ENCODE data around the gene CDK6. TPM values are rescaled to one million over a fixed set of nuclear protein-coding genes. Genes with fewer than 3 reads are reported as not detected.

CDK6 gene
- total RNA-seq, 4 donors from 2014 or later, result 43.6 to 85.1 (median 63.3) TPM

DNA sequence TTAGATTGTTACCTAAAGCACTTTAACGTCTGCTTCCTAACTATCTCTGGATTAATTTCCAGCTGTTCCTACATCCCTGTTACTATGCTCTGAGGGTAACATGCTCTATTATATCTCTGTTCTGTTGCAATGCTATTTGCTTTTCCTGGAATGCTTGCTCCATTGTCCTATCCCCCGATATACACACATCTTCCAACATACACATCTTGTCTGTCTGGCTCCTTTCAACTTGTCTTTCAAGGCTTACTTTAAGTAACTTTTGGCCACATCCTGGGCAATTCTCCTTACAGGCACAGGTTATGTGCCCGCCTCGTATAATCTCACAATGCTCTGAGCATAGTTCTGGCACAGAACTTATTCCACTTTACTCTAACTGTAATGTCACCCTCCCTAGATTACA is 96.2 kb downstream of the CDK6 start:
- TF ChIP-seq, protein P1, sequence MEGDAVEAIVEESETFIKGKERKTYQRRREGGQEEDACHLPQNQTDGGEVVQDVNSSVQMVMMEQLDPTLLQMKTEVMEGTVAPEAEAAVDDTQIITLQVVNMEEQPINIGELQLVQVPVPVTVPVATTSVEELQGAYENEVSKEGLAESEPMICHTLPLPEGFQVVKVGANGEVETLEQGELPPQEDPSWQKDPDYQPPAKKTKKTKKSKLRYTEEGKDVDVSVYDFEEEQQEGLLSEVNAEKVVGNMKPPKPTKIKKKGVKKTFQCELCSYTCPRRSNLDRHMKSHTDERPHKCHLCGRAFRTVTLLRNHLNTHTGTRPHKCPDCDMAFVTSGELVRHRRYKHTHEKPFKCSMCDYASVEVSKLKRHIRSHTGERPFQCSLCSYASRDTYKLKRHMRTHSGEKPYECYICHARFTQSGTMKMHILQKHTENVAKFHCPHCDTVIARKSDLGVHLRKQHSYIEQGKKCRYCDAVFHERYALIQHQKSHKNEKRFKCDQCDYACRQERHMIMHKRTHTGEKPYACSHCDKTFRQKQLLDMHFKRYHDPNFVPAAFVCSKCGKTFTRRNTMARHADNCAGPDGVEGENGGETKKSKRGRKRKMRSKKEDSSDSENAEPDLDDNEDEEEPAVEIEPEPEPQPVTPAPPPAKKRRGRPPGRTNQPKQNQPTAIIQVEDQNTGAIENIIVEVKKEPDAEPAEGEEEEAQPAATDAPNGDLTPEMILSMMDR (IDR thresholded peaks at IDR 0.05), result no peak
- TF ChIP-seq POLR2A (IDR thresholded peaks at IDR 0.05), result no peak
- no peak for DNase-seq (ENCODE audit: low spot score in 2 of 2)
- 79 to 94% methylated on average over 4 of the region's 4 CpGs for WGBS, 2 donors
- H3K4me3 ChIP-seq (ENCODE audit: low read depth, poor library complexity, severe bottlenecking), result no peak overlapping the region
- intact Hi-C loops (cut with DNase I; ENCODE audit: low total_unique reads), result no loop called here

DNA sequence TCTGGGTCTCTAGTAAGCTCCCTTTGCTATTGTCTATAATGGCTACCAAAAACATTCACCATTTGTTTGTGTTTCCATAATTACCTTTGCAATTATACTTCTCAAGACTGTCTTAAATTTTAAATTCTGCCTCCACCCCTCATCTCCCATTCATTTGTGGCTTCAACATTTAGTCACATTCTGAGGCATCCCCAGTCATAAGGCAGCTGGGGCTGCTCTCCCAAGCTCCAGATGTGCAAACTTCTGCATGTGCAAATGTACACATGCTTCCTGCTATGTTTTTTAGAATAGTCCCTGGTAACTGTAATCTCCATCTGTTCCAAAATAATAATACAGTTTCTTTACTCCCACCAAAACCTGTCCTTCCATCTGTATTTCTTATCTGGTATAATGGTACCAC is 97.3 kb downstream of the CDK6 start:
- TF ChIP-seq POLR2A (IDR thresholded peaks at IDR 0.05), result no peak
- TF ChIP-seq, protein P1 (IDR thresholded peaks at IDR 0.05), result no peak
- DNase-seq (ENCODE audit: low spot score in 2 of 2), result no peak
- no peak overlapping the region for H3K4me3 ChIP-seq (ENCODE audit: low read depth, poor library complexity, severe bottlenecking)
- intact Hi-C loops (cut with DNase I; ENCODE audit: low total_unique reads), result no loop called here

DNA sequence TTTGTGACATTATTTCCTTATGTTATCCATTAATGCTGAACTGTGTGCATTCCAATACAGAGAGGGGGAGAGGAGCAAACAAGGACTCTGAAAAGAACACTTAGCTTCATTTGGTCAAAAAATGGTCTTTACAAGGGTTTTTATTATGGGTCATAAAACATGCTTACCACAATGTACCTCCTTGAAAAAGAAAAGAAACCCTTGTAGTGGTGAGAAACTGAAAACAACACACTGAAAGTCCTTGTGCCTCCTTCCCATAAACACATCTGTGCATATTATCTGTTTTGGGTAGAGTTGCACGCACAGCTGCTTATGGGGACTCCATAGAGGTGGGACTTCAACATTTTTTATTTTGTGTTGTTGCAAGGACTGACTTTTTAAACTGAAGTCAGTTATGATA is 98.7 kb downstream of the CDK6 start:
- H3K4me3 ChIP-seq (ENCODE audit: low read depth, poor library complexity, severe bottlenecking), result no peak overlapping the region
- no peak for DNase-seq (ENCODE audit: low spot score in 2 of 2)
- WGBS, 2 donors, result 92 to 100% methylated on average over 1 of the region's 1 CpG
- TF ChIP-seq, protein P1 (IDR thresholded peaks at IDR 0.05), result no peak
- no peak for TF ChIP-seq POLR2A (IDR thresholded peaks at IDR 0.05)
- intact Hi-C loops (cut with DNase I; ENCODE audit: low total_unique reads), result no loop called here

DNA sequence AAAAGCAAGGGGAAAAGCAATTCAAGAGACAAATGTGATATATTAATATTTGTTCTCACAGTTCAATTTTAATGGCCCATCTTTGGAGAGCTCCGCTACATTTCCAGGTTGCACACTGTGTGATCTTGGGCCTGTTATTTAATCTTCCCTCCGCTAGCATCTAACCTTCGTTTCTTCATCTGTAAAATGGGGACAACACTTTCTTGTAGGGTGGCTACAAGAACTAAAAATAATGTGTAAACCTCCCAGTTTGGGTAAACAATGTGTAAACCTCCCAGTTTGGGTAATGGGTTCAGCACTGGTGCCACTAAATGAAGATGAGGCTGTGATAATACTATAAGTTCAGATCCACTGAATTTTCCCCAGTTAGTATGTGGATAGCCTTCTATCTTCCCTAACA is 99.5 kb downstream of the CDK6 start:
- no peak overlapping the region for H3K4me3 ChIP-seq (ENCODE audit: low read depth, poor library complexity, severe bottlenecking)
- WGBS, 2 donors, result 99 to 100% methylated on average over 3 of the region's 3 CpGs
- no peak for TF ChIP-seq POLR2A (IDR thresholded peaks at IDR 0.05)
- TF ChIP-seq, protein P1 (IDR thresholded peaks at IDR 0.05), result no peak
- DNase-seq (ENCODE audit: low spot score in 2 of 2), result no peak
- intact Hi-C loops (cut with DNase I; ENCODE audit: low total_unique reads), result no loop called here

DNA sequence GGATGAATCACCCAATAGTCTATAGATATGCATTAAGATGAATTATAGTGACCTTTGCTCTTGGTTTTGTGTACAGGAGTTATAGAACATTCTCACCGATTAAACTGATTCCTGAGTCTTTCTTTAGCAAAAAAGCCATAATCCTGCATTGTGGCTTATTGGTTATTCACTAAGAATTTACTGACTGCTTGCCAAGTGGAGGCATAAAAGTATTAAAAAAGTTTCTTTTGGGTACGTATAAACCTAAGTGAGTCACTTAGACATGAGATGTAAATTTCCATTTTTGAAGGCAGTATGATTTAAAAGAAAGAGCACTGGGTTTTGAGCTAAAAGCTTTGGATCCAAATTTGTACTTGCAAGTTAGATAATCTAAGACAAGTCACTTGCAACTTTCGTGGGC is 100.7 kb downstream of the CDK6 start:
- WGBS, 2 donors, result 81 to 87% methylated on average over 3 of the region's 3 CpGs
- no peak overlapping the region for H3K4me3 ChIP-seq (ENCODE audit: low read depth, poor library complexity, severe bottlenecking)
- TF ChIP-seq POLR2A (IDR thresholded peaks at IDR 0.05), result no peak
- TF ChIP-seq, protein P1 (IDR thresholded peaks at IDR 0.05), result no peak
- no peak for DNase-seq (ENCODE audit: low spot score in 2 of 2)
- intact Hi-C loops (cut with DNase I; ENCODE audit: low total_unique reads), result no loop called here

DNA sequence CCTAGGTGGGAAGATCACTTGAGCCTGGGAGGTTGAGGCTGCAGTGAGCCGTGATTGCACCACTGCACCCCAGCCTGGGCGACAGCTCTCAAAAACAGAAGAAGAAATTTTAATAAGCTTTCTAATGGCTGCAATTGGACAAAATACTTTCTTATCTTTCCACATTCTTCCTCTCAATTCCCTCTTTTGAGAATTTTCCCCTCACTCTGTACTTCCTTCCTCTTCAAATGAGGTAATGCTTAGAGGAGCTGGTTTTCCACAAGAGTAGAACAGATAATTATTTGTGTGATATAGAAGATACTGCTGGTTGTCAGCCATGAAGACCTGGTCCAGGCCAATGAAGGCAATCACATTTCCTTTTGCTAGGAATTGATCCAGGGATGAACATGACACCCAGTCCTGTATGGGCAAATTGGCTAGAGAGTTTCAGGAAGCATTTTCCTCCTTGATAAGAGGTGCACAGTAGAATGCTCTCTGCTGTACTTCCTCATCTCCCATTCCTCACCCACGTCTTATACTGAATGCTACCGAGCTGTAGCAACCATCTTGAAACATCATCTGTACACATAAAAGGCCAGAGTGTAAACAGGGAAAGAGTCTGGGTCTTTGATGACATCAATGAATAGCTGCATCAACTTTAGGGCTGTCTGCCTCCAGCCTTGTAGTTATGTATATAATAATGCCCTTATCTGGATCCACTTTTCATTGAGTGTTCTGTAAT is 103.9 kb downstream of the CDK6 start:
- TF ChIP-seq POLR2A (IDR thresholded peaks at IDR 0.05), result no peak
- TF ChIP-seq, protein P1 (IDR thresholded peaks at IDR 0.05), result no peak
- no peak overlapping the region for H3K4me3 ChIP-seq (ENCODE audit: low read depth, poor library complexity, severe bottlenecking)
- 88 to 91% methylated on average over 4 of the region's 4 CpGs for WGBS, 2 donors
- intact Hi-C loops (cut with DNase I; ENCODE audit: low total_unique reads), result no loop called here
- no peak for DNase-seq (ENCODE audit: low spot score in 2 of 2)

Data from lower leg skin (tissue), 4 donors.